Spleen (tissue), 7 donors: ENCODE data around the gene GPR89A.
"Not testable (repeated sequence)": the region's sequence is repeated elsewhere in the genome, so short reads cannot be mapped to it uniquely, and the experiment has no call there.

Experiments used
- CTCF ChIP-seq, 11 experiments: fragments of 200-600 bp in 7 of 11; fragments of 450-650 bp in 4 of 11; sonication (generic) in 4 of 11; IDR thresholded peaks in 8 of 11; conservative IDR thresholded peaks in 3 of 11; 1 replicate in 7 of 11; 2 replicates in 4 of 11; pipeline versions ENCODE4 v1.4.0 to v1.8.0; 2016 to 2021; ENCODE audit warnings: antibody characterized with exemption in 11 of 11, inconsistent platforms in 4 of 11, mild to moderate bottlenecking in 1 of 11
- POLR2A ChIP-seq, 3 donors: fragments of 450-650 bp; IDR thresholded peaks; one replicate each; pipeline ENCODE4 v1.5.1; 2017; ENCODE audit warnings: antibody characterized with exemption in 3 of 3, mild to moderate bottlenecking in 1 of 3
- donor health status: DM: no; HTN: no; CAD: no; lungs with moderate emphysema.
- donor health status: DM: no; HTN: no; CAD: no.
- donor health status: DM: no; HTN: no; CAD: no.

GRCh38 chr1:145620073-145620472, 12.3 kb downstream of the GPR89A start:
- TF ChIP-seq CTCF (IDR thresholded peaks at IDR 0.05 in 8 of 11, conservative IDR thresholded peaks at IDR 0.05 in 3 of 11); POLR2A (IDR thresholded peaks at IDR 0.05): not testable (repeated sequence)
